T-helper 2 cell (primary cell): ENCODE results near the gene UNK.

Source experiments
- DNase-seq, 5 experiments: peaks; one replicate each; pipeline versions ENCODE4 v3.0.0 to v3.0.0-alpha.2; 2012 to 2022
- total RNA-seq, 2 donors: gene quantifications; one replicate each; lab custom pipeline; 2026; lab: John Stamatoyannopoulos, UW

UNK gene
- 36.4 to 36.8 reads per million in 2 donors for total RNA-seq

GRCh38 chr17:75784473-75785015 is at the start of gene UNK:
Gene UNK (plus strand): TSS chr17:75784806. CDS start chr17:75784881, 75 bp downstream.
- peak; percentile 82 to 100 (median 92) for DNase-seq

DNA sequence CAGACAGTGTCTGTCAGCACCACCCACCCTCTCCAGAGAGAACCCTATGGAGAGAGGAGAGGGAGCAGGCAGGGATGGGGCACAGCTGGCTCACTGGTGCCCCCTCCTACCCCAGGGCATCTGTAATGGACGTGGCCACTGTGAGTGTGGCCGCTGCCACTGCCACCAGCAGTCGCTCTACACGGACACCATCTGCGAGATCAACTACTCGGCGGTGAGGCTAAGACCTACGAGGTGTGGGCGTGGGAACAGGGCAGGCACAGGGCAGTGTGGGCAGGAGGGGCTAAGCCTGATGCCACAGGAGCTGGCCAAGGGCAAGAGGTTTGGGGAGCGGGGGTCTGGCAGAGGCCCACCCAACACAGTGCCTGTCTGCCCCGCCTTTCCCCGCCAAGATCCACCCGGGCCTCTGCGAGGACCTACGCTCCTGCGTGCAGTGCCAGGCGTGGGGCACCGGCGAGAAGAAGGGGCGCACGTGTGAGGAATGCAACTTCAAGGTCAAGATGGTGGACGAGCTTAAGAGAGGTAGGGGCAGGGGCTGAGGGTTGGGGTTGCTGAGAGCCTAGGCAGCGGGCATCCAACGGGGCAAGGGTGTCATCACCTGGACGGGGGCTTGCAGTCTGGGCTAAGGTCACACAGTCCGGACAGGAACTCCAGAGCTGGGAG is 48.3 kb upstream of the UNK start:
- DNase-seq = no peak

- no peak for DNase-seq
These were observed 47.3 kb upstream of the UNK start for GRCh38 chr17:75737133-75737962.

DNA sequence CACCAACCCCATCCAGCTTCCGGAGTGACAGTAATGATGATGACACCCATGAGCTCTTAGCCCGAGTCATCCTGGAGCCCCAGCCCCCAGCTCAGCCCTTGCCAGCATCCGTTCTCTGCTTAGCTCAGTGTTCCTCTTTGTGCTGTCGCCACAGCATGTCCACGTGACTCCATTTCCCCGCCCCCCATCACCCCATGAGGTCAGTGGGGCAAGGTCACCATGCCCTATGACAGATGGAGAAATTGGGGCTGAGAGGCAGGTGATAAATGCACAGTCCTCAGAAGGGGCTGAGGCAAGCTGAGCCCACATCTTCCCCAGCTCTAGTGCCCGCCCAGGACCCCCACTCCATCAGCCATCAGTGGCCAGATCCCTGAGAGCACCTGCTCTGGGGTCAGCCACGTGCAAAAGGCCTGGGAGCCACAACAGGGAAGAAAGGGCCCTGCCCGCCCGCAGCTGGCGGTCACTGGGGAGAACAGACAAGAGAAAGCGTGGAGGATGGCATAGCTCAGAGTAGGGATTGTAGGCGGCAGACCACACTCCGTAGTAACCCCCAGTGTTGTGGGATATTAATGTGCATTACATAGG is 46.3 kb upstream of the UNK start:
- DNase-seq = peak in 1 of 5 experiments; percentile 46

DNA sequence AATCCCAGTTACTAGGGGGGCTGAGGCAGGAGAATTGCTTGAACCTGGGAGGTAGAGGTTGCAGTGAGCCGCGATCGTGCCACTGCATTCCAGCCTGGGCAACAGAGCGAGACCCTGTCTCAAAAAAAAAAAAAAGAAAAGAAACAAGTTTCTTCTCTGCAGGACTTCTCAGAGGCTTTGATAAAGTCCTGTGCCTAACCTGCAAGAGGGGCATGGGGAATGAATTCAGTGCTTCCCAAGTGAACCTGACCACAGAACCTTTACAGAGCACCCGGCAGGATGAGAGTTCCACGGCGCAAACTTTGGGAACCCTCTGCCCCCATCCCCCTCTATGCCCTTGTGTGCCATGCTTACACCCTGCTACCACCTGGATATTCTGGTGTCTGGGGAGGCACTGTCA is 45.4 kb upstream of the UNK start:
- no peak for DNase-seq

- no peak for DNase-seq
These were observed 44.8 kb upstream of the UNK start for GRCh38 chr17:75739801-75740200.

GRCh38 chr17:75740215-75740614 is 44.4 kb upstream of the UNK start:
- DNase-seq = no peak

DNA sequence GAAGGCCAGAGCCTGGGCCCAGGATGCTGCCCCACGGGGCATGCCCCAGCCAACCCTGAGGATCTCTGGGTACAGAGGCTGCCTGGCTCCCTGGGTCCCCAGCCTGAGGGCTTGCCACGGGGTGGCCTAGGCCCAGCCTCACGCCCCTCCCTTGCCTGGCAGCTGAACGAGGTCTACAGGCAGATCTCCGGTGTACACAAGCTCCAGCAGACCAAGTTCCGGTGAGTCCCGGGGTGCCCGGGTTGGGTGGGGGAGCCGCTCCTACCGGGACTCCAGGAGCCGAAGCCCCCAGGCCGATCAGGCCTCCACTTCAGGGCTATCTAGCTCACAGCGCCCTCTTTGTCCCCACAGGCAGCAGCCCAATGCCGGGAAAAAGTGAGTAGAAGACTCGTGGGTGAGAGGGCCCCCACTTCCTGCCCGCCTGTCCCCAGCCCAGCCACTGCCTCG is 44.0 kb upstream of the UNK start:
- DNase-seq = no peak

DNA sequence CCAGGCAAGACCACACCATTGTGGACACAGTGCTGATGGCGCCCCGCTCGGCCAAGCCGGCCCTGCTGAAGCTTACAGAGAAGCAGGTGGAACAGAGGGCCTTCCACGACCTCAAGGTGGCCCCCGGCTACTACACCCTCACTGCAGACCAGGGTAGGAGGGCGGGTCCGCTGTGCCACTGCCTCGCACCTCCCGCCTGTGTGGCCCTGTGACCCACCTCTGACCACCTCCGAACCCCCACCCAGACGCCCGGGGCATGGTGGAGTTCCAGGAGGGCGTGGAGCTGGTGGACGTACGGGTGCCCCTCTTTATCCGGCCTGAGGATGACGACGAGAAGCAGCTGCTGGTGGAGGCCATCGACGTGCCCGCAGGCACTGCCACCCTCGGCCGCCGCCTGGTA is 42.3 kb upstream of the UNK start:
- DNase-seq = no peak

GRCh38 chr17:75743625-75744206 is 40.9 kb upstream of the UNK start:
- DNase-seq = no peak

GRCh38 chr17:75748706-75749105 is 35.9 kb upstream of the UNK start:
- no peak for DNase-seq

GRCh38 chr17:75749545-75750389 is 34.8 kb upstream of the UNK start:
- DNase-seq = peak; percentile 68 to 87 (median 81)

DNA sequence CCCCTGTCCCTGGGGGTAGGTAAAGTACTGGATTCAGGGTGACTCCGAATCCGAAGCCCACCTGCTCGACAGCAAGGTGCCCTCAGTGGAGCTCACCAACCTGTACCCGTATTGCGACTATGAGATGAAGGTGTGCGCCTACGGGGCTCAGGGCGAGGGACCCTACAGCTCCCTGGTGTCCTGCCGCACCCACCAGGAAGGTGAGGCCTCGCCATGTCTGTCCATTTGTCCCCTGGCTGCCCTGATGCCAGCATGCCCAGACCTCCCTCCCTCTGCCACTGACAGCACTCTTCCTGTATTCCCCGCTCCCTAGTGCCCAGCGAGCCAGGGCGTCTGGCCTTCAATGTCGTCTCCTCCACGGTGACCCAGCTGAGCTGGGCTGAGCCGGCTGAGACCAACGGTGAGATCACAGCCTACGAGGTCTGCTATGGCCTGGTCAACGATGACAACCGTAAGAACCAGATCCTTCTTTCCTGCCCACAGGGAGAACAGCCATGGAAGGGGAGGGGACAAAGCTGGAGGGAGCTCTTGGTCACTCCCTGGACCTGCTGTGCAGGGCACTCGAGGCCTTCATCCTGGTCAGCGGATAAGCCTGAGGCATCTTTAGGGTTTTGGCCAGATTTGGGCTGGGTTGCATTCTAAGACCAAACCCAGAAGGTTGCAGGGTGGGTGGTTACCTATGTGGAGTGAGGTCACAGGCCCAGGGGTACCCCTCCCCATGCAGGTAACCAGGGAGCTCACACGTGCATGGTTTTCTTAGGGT is 33.8 kb upstream of the UNK start:
- no peak for DNase-seq

DNA sequence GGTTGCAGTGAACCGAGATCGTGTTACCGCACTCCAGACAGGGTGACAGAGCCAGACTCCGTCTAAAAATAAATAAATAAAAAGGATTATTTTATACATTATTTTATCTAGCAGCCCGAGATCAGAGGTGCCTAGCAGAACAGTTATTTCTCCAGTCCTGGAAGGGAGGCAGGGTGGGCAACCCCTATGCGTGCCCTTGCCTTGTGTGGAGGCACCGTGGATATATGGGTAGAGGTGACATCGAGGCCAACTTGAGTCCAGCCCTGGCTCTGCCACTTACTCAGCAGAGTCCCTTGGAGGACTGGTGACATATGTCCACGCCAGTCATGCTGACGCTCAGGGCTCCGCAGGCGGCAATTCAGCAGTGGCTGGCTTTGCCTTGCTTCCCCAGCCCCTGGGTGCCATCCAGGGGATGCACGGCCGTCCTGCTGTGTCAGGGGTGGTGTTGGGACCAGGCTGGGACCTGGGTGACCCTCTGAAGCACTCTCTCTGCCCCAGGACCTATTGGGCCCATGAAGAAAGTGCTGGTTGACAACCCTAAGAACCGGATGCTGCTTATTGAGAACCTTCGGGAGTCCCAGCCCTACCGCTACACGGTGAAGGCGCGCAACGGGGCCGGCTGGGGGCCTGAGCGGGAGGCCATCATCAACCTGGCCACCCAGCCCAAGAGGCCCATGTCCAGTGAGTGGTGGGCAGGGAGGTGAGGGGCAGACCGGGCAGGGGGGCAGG is 32.8 kb upstream of the UNK start:
- no peak for DNase-seq

GRCh38 chr17:75752405-75752709 is 32.2 kb upstream of the UNK start:
- no peak for DNase-seq

DNA sequence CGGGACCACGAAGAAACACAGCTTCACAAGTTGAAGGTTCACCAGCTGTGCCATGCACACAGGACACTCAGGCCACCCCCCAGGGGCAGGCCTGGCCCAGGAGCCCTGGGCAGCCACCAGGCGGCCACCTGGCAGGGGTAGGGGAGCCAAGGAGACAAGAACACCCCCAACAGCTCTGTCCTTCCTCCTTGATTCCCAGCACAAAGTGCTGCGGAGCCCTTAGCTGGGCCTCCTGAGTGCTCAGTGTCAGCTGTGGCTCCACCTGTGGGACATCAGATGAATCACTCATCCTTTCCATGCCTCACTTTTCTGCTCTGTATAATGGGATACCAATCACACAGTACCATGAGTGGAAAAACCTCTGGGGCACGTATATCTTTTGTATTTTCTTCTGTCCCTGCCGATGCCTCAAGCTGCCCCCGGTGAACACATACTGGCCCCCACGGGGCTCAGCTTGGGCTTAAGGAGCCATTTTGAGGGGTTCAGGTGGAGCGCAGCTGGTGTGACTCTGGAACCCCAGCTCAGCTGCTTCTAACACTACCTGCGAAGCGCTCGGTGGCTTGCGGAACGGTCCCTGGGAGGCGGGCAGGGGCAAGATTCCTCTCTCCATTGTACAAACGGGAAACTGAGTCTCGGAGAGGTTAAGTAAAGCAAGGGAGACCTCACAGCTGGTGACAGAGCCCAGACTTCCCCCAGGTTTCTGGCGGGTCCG is 31.6 kb upstream of the UNK start:
- peak in 1 of 5 experiments; percentile 53 for DNase-seq

DNA sequence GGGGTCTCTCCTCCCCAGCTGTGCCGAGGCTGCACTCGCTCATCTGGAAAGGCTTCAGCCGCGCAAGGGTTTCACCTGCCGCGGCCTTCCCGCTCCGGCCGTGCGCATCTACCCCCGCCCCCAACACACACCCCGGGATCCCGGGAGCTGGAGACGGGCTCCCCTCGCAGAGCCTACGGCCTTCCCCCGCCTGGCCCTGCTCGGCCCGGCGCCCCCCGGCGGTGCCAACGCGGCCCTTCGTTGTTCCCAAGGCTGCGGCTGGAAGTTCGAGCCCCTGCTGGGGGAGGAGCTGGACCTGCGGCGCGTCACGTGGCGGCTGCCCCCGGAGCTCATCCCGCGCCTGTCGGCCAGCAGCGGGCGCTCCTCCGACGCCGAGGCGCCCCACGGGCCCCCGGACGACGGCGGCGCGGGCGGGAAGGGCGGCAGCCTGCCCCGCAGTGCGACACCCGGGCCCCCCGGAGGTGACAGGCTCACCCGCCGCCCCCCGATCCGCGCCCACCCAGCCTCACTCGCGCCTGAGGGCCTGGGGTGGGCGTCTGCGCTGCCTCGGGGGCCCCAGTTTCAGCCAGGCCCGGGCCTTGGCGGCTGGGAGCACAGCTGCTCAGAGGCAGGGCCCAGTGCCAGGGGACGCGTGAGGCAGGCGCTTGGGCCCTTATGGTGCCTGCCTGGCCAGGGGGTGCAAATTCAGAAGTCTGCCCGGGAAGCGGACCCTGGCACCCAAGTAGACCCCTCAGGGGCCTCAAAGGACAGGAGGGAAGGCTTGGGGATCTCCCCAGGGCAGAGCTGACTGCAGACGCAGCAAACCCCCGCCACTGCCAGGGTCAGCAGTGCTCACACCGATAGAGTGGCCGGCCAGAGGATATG is 30.9 kb upstream of the UNK start:
- peak; percentile 47 to 79 (median 62) for DNase-seq

GRCh38 chr17:75754378-75755204 is 30.0 kb upstream of the UNK start:
- no peak for DNase-seq
